IMR-90 (cell line): ENCODE measurements around the gene LRRC41. TPM values are rescaled to one million over a fixed set of nuclear protein-coding genes. Genes with fewer than 3 reads are reported as not detected.
A peak's percentile ranks its signal among the peaks of the same experiment; 100 is the strongest.

Source experiments
- ATAC-seq: fragments of 200-7000 bp; cut with Tn5 transposase; 2 replicates; pipeline ENCODE4 v1.9.1; 2020; ENCODE audit warnings: low read depth, mild to moderate bottlenecking, moderate library complexity
- BruUV-seq: library from RNA; stranded (reverse); fragments of 400-500 nt; replicated peaks from 2 replicates; lab custom pipeline; 2021; lab: Mats Ljungman, UMichigan
- CTCF ChIA-PET: fragments of 300-600 bp; formaldehyde crosslinking; extraction: SDS; loops from one replicate; lab custom pipeline; 2021; ENCODE audit warnings: antibody characterized with exemption; lab: Yijun Ruan, JAX
- POLR2A ChIA-PET: fragments of 300-600 bp; sonication (Branson Sonifier 250); formaldehyde crosslinking; loops from one replicate; lab custom pipeline; 2022; ENCODE audit warnings: antibody characterized with exemption; ENCODE audit not compliant: unreplicated experiment; lab: Charles Lee
- DNase-seq: peaks from one replicate; pipeline ENCODE4 v3.0.0; 2013
- H2AFZ ChIP-seq: replicated peaks from 2 replicates; pipeline ENCODE3; 2013; ENCODE audit warnings: low read length, mild to moderate bottlenecking; ENCODE audit not compliant: poor library complexity
- H2AK5ac ChIP-seq: 2 replicates; pipeline ENCODE4 v1.6.1; 2013; ENCODE audit warnings: low read depth, low read length, inconsistent platforms
- H2AK9ac ChIP-seq: replicated peaks from 2 replicates; pipeline ENCODE3; 2013; ENCODE audit warnings: mild to moderate bottlenecking, low read depth, low read length, moderate library complexity; ENCODE audit not compliant: poor library complexity
- H2BK120ac ChIP-seq: 2 replicates; pipeline ENCODE4 v1.6.1; 2013; ENCODE audit warnings: low read depth, low read length, inconsistent platforms
- H2BK15ac ChIP-seq: 3 replicates; pipeline ENCODE4 v1.6.1; 2013; ENCODE audit warnings: low read depth, low read length, inconsistent platforms
- H2BK20ac ChIP-seq: 2 replicates; pipeline ENCODE4 v1.6.1; 2013; ENCODE audit warnings: low read depth, mild to moderate bottlenecking, inconsistent platforms, low read length, moderate library complexity
- H2BK5ac ChIP-seq: 2 replicates; pipeline ENCODE4 v1.6.1; 2013; ENCODE audit warnings: mild to moderate bottlenecking, low read depth, low read length, inconsistent platforms; ENCODE audit not compliant: poor library complexity, severe bottlenecking
- H3K14ac ChIP-seq: replicated peaks from 2 replicates; pipeline ENCODE4 v1.6.1; 2013; ENCODE audit warnings: low read depth, low read length, inconsistent platforms
- H3K18ac ChIP-seq: 2 replicates; pipeline ENCODE4 v1.6.1; 2013; ENCODE audit warnings: low read depth, low read length, control low read depth
- H3K23ac ChIP-seq: 2 replicates; pipeline ENCODE4 v1.6.1; 2013; ENCODE audit warnings: low read depth, low read length, inconsistent platforms
- H3K27ac ChIP-seq: 2 replicates; pipeline ENCODE4 v1.5.1; 2013; ENCODE audit warnings: mild to moderate bottlenecking, control low read depth, low read length; ENCODE audit not compliant: insufficient read depth
- H3K27me3 ChIP-seq: 2 replicates; pipeline ENCODE4 v1.6.1; 2013; ENCODE audit warnings: low read length; ENCODE audit not compliant: control insufficient read depth, insufficient read depth
- H3K36me3 ChIP-seq: 2 replicates; pipeline ENCODE4 v1.6.1; 2013; ENCODE audit warnings: low read length, mixed read lengths; ENCODE audit not compliant: control insufficient read depth, insufficient read depth
- H3K4ac ChIP-seq: 2 replicates; pipeline ENCODE4 v1.6.1; 2013; ENCODE audit warnings: low read depth, low read length, inconsistent platforms
- H3K4me1 ChIP-seq: 2 replicates; pipeline ENCODE4 v1.6.1; 2013; ENCODE audit warnings: low read length, mixed read lengths; ENCODE audit not compliant: control insufficient read depth, insufficient read depth
- H3K4me2 ChIP-seq: 2 replicates; pipeline ENCODE4 v1.6.1; 2013; ENCODE audit warnings: low read depth, mild to moderate bottlenecking, control low read depth, low read length, moderate library complexity
- H3K4me3 ChIP-seq: 2 replicates; pipeline ENCODE4 v1.5.1; 2013; ENCODE audit warnings: low read depth, mild to moderate bottlenecking, control low read depth, low read length, moderate library complexity; ENCODE audit not compliant: insufficient read depth
- H3K56ac ChIP-seq: 2 replicates; pipeline ENCODE4 v1.6.1; 2013; ENCODE audit warnings: low read length, inconsistent platforms; ENCODE audit not compliant: insufficient read depth; ENCODE audit errors: extremely low read depth
- H3K79me1 ChIP-seq, 2 experiments: 2 replicates each; pipeline ENCODE4 v1.6.1; 2013; ENCODE audit warnings: low read length in 2 of 2, inconsistent platforms in 1 of 2, low read depth in 1 of 2
- H3K9ac ChIP-seq: 2 replicates; pipeline ENCODE4 v1.6.1; 2013; ENCODE audit warnings: low read depth, low read length, control low read depth
- H3K9me1 ChIP-seq: 2 replicates; pipeline ENCODE4 v1.6.1; 2013; ENCODE audit warnings: low read length, inconsistent platforms; ENCODE audit not compliant: insufficient read depth
- H3K9me3 ChIP-seq: 2 replicates; pipeline ENCODE4 v1.6.1; 2013; ENCODE audit warnings: low read length; ENCODE audit not compliant: control insufficient read depth, insufficient read depth
- H4K20me1 ChIP-seq: 2 replicates; pipeline ENCODE4 v1.6.1; 2013; ENCODE audit warnings: low read length, inconsistent platforms; ENCODE audit not compliant: insufficient read depth
- H4K5ac ChIP-seq: 2 replicates; pipeline ENCODE4 v1.6.1; 2013; ENCODE audit warnings: mild to moderate bottlenecking, low read depth, low read length, control low read depth
- H4K8ac ChIP-seq, 2 experiments: 2 replicates each; pipeline ENCODE4 v1.6.1; 2013; ENCODE audit warnings: low read depth in 2 of 2, low read length in 2 of 2, control low read depth in 1 of 2, inconsistent platforms in 1 of 2
- H4K91ac ChIP-seq: 2 replicates; pipeline ENCODE4 v1.6.1; 2013; ENCODE audit warnings: low read depth, low read length, inconsistent platforms; ENCODE audit not compliant: insufficient read depth
- MAZ ChIP-seq: IDR thresholded peaks from 2 replicates; pipeline ENCODE4 v1.6.1; 2012; ENCODE audit warnings: low read depth, mild to moderate bottlenecking, low read length, improper control_type of control experiment, moderate library complexity, borderline replicate concordance
- WGBS, 2 experiments: methylation state at CpG; one replicate each; pipeline versions ENCODE4 v1.1.5 to v1.1.7; 2013; ENCODE audit warnings: missing lambda C conversion rate in 2 of 2; ENCODE audit not compliant: insufficient read length in 1 of 2; ENCODE audit errors: extremely low coverage in 2 of 2; 5-methylcytosine and 5-hydroxymethylcytosine counted together
- dilution Hi-C: fragments of 300-500 bp; cut with HindIII; formaldehyde crosslinking; loops from one replicate; pipeline ENCODE4 v1.14.3; 2018; ENCODE audit warnings: low sequenced_read_pairs; ENCODE audit not compliant: unreplicated experiment
- in situ Hi-C: fragments of 300-500 bp; cut with MboI; formaldehyde crosslinking; loops from 3 replicates; pipeline ENCODE4 v1.14.3; 2019; ENCODE audit warnings: low sequenced_read_pairs, inconsistent platforms, mixed read lengths
- intact Hi-C: fragments of 100-400 bp; cut with micrococcal nuclease; formaldehyde crosslinking; loops from 2 replicates; pipeline ENCODE4 v1.10.0; 2022
- polyA plus RNA-seq, 3 experiments: library from polyadenylated mRNA; depleted of rRNA; stranded (reverse); fragments of >200 nt; gene quantifications; 2 replicates each; pipeline ENCODE4 v1.2.3, GENCODE V29; 2012; ENCODE audit warnings: low replicate concordance in 1 of 3
- total RNA-seq: library from RNA; depleted of rRNA; stranded (reverse); fragments of >200 nt; gene quantifications from 2 replicates; pipeline ENCODE4 v1.2.3, GENCODE V29; 2012
- TF ChIP-seq, protein P1 (sequence below): conservative IDR thresholded peaks from 2 replicates; pipeline ENCODE4 v1.5.1; 2012; ENCODE audit warnings: mild to moderate bottlenecking, low read depth, low read length, improper control_type of control experiment
- TF ChIP-seq, protein P2 (sequence below): fragments of 150-350 bp; IDR thresholded peaks from 2 replicates; pipeline ENCODE4 v1.6.1; 2016; ENCODE audit warnings: low read depth, mild to moderate bottlenecking, low read length, moderate library complexity, borderline replicate concordance

The LRRC41 gene
- total and polyA plus RNA-seq, 2 of the 4 experiments (the other 2 are of a cell fraction) = 67.6 to 83.2 TPM

DNA sequence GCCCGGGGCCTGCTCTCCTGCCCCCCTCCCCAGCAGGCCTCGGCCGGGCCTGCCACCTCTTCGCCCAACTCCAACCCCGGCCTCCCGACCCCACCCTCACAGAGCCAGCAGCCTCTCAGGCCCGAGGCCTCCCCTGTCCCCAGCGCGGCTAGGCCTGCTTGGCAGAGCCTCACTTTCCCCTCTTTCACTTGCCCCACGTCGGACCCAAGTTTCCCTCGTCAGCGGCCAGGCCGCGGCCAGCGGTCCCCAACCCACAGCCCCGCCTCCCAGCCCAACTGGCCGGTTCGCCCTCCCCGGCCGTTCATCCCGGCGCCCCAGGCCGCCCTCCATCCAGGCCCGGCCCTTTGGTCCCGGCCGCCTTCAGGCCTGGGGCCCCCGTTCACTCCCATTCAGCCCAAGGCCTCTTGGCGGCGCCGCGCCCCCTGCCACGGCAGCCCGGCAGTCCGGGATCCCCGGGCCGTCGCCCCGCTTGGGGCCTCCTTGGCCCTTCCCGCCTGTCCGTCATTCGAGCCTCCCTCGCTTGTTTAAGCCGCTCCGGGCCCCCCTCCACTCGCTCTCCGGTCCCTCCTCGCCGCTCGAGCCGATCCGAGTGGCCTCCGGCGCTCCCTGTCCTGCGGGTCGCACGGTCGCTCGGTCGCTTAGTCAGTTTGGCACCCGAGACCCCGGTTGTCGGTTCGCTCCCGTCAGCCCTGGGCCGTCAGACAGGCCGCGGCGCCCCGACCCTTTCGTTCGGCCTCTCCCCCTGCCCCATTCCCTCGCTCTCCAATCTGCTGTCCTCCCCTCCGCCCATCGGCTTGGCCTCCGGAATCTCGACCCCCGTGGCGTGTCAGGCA, 1.4 kb downstream of the LRRC41 start:
- H3K27ac ChIP-seq = peak overlapping the region; percentile 100
- peaks cover 15% of the 10 kb centered on the region for H3K9me1 ChIP-seq
- DNase-seq (peak; percentile 52), ATAC-seq (peak; percentile 18)
- H3K36me3 ChIP-seq = peaks cover 6% of the 10 kb centered on the region
- H4K91ac ChIP-seq = peak overlapping the region; percentile 91
- H2BK120ac ChIP-seq = peak overlapping the region; percentile 35; the same call in 1 of the 2 replicates
- peak overlapping the region; percentile 70 for H3K18ac ChIP-seq
- H2AFZ ChIP-seq = peak overlapping the region; percentile 84
- H3K56ac ChIP-seq = peak overlapping the region; percentile 79
- H3K27me3 ChIP-seq = no peaks in the 10 kb centered on the region
- H3K9me3 ChIP-seq = no peaks in the 10 kb centered on the region
- H3K4me2 ChIP-seq = peak overlapping the region; percentile 83
- peaks cover 10 to 40% of the 10 kb centered on the region in 2 experiments for H3K79me1 ChIP-seq
- intact Hi-C loops = loop anchor here (1.0 kb wide), 1 partner anchor 46 kb away; no protein-coding TSS in a partner anchor
- H3K23ac ChIP-seq = peak overlapping the region; percentile 93
- H4K8ac ChIP-seq = peak overlapping the region; percentile 64 to 93
- H2BK5ac ChIP-seq = peak overlapping the region; percentile 94
- H3K4ac ChIP-seq = peak overlapping the region; percentile 86
- peak overlapping the region; percentile 93 for H2AK5ac ChIP-seq
- H3K4me1 ChIP-seq = peaks cover 5% of the 10 kb centered on the region
- H2AK9ac ChIP-seq = peak overlapping the region; percentile 97
- TF ChIP-seq, protein P1, sequence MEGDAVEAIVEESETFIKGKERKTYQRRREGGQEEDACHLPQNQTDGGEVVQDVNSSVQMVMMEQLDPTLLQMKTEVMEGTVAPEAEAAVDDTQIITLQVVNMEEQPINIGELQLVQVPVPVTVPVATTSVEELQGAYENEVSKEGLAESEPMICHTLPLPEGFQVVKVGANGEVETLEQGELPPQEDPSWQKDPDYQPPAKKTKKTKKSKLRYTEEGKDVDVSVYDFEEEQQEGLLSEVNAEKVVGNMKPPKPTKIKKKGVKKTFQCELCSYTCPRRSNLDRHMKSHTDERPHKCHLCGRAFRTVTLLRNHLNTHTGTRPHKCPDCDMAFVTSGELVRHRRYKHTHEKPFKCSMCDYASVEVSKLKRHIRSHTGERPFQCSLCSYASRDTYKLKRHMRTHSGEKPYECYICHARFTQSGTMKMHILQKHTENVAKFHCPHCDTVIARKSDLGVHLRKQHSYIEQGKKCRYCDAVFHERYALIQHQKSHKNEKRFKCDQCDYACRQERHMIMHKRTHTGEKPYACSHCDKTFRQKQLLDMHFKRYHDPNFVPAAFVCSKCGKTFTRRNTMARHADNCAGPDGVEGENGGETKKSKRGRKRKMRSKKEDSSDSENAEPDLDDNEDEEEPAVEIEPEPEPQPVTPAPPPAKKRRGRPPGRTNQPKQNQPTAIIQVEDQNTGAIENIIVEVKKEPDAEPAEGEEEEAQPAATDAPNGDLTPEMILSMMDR = 0 out of 2 replicates have a peak, but pooled peaks have one; percentile 25
- 0 out of 2 replicates have a peak, but pooled peaks have one; percentile 33 for TF ChIP-seq MAZ
- TF ChIP-seq, protein P2, sequence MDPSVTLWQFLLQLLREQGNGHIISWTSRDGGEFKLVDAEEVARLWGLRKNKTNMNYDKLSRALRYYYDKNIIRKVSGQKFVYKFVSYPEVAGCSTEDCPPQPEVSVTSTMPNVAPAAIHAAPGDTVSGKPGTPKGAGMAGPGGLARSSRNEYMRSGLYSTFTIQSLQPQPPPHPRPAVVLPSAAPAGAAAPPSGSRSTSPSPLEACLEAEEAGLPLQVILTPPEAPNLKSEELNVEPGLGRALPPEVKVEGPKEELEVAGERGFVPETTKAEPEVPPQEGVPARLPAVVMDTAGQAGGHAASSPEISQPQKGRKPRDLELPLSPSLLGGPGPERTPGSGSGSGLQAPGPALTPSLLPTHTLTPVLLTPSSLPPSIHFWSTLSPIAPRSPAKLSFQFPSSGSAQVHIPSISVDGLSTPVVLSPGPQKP = no peak
- H2BK15ac ChIP-seq = no peak overlapping the region
- ChIA-PET POLR2A (interaction anchor here (0.9 kb wide), 1 partner anchor 55 kb away, joined by 4 read pairs; the partner anchor contains the start of gene RAD54L), CTCF (no interaction called here)
- peak overlapping the region; percentile 90 for H4K5ac ChIP-seq
- H2BK20ac ChIP-seq = no peak overlapping the region
- in situ Hi-C loops = no loop called here
- 0% methylated on average over 45 of the region's 79 CpGs; no CpG with 5 or more reads in 1 of the 2 experiments for WGBS, 2 experiments
- dilution Hi-C loops = no loop called here
- peaks cover 26% of the 10 kb centered on the region for H4K20me1 ChIP-seq
- BruUV-seq = no TSS peak
- peak overlapping the region; percentile 100 for H3K9ac ChIP-seq
- peak overlapping the region; percentile 97 for H3K4me3 ChIP-seq
- peak overlapping the region; percentile 96 for H3K14ac ChIP-seq
